Uterus (tissue), 2 donors: Measurements from ENCODE around the gene FAT1.

Experiments used
- POLR2A ChIP-seq, 2 donors: fragments of 450-650 bp; IDR thresholded peaks; one replicate each; pipeline ENCODE4 v1.6.1; 2016; ENCODE audit warnings: antibody characterized with exemption in 2 of 2, mild to moderate bottlenecking in 1 of 2, moderate library complexity in 1 of 2
- TF ChIP-seq, protein P1 (sequence below), 4 experiments: fragments of 200-600 bp in 2 of 4; fragments of 450-650 bp in 2 of 4; sonication (generic) in 2 of 4; IDR thresholded peaks; one replicate each; pipeline ENCODE4 v1.5.1; 2016 to 2019; ENCODE audit warnings: antibody characterized with exemption in 4 of 4, mild to moderate bottlenecking in 2 of 4, moderate library complexity in 1 of 4

DNA sequence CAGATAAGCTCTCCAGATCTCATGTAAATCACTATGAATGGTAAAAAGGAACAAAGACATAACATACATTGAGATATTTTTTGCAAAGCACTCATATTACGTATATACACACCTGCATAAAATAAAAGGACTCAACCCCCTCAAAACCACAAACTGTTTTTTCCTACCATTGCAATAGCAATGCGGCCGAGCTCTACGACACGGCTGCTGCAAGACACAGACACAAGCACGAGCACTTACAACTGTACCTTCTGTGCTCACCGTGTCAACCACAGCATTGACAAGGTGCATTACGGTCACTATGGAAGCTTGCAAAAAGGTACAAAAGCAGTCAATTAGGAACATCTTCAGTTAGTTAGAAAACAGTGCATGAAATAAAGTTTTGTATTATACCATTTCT, 131.2 kb downstream of the FAT1 start:
- TF ChIP-seq, protein P1, sequence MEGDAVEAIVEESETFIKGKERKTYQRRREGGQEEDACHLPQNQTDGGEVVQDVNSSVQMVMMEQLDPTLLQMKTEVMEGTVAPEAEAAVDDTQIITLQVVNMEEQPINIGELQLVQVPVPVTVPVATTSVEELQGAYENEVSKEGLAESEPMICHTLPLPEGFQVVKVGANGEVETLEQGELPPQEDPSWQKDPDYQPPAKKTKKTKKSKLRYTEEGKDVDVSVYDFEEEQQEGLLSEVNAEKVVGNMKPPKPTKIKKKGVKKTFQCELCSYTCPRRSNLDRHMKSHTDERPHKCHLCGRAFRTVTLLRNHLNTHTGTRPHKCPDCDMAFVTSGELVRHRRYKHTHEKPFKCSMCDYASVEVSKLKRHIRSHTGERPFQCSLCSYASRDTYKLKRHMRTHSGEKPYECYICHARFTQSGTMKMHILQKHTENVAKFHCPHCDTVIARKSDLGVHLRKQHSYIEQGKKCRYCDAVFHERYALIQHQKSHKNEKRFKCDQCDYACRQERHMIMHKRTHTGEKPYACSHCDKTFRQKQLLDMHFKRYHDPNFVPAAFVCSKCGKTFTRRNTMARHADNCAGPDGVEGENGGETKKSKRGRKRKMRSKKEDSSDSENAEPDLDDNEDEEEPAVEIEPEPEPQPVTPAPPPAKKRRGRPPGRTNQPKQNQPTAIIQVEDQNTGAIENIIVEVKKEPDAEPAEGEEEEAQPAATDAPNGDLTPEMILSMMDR (IDR thresholded peaks at IDR 0.05): no peak
- TF ChIP-seq POLR2A (IDR thresholded peaks at IDR 0.05): no peak
